SU-DHL-6 (cell line): ENCODE data around the gene SH3GLB1.

ENCODE experiments used
- EZH2phosphoT487 ChIP-seq: fragments of 200-600 bp; sonication (generic), shearing (Covaris generic); conservative IDR thresholded peaks from 2 replicates; pipeline ENCODE4 v1.6.1; 2018; ENCODE audit warnings: mild to moderate bottlenecking, antibody characterized with exemption, low read length, moderate library complexity, mixed read lengths
- TF ChIP-seq, protein P1 (sequence below): fragments of 200-600 bp; sonication (generic); IDR thresholded peaks from one replicate; pipeline ENCODE4 v1.5.1; 2017; ENCODE audit warnings: antibody characterized with exemption, mild to moderate bottlenecking, low read length, moderate library complexity; ENCODE audit not compliant: insufficient read depth, poor library complexity, severe bottlenecking

DNA sequence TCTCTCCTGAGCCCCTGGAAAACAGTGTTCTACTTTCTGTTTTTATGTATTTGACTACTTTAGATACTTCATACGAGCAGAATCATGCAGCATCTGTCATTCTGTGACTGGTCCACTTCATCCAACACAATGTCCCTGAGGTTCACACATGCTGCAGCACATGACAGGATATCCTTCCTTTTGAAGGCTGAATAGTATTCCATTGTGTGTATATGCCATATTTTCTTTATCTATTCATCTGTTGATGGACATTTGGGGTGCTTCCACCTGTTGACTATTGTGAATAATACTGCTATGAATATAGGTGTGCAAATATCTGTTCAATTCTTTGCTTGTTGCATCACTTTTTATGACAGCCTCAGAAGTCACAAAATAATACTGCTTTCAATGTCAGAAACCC lies 55.8 kb downstream of the SH3GLB1 start:
- TF ChIP-seq, protein P1, sequence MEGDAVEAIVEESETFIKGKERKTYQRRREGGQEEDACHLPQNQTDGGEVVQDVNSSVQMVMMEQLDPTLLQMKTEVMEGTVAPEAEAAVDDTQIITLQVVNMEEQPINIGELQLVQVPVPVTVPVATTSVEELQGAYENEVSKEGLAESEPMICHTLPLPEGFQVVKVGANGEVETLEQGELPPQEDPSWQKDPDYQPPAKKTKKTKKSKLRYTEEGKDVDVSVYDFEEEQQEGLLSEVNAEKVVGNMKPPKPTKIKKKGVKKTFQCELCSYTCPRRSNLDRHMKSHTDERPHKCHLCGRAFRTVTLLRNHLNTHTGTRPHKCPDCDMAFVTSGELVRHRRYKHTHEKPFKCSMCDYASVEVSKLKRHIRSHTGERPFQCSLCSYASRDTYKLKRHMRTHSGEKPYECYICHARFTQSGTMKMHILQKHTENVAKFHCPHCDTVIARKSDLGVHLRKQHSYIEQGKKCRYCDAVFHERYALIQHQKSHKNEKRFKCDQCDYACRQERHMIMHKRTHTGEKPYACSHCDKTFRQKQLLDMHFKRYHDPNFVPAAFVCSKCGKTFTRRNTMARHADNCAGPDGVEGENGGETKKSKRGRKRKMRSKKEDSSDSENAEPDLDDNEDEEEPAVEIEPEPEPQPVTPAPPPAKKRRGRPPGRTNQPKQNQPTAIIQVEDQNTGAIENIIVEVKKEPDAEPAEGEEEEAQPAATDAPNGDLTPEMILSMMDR = no peak
- TF ChIP-seq EZH2phosphoT487 = no peak
